HEK293 (cell line): ENCODE data around the gene ATP8B1.

Source experiments
- TCF7L2 ChIP-seq: IDR thresholded peaks from 2 replicates; pipeline ENCODE4 v1.6.1; 2011; ENCODE audit warnings: low read depth, mild to moderate bottlenecking, inconsistent platforms, low read length, moderate library complexity, borderline replicate concordance
- ZBTB1 ChIP-seq: fragments of 450-650 bp; formaldehyde crosslinking; IDR thresholded peaks from 2 replicates; pipeline ENCODE4 v1.5.1; 2016; ENCODE audit warnings: missing biosample characterization, missing genetic modification characterization
- ZEB2 ChIP-seq: fragments of 450-650 bp; formaldehyde crosslinking; IDR thresholded peaks from 2 replicates; pipeline ENCODE4 v1.5.1; 2016; ENCODE audit warnings: missing biosample characterization, missing genetic modification characterization
- ZNF133 ChIP-seq: fragments of 450-650 bp; formaldehyde crosslinking; IDR thresholded peaks from 2 replicates; pipeline ENCODE4 v1.5.1; 2016; ENCODE audit warnings: missing biosample characterization, missing genetic modification characterization
- ZNF354C ChIP-seq: fragments of 450-650 bp; formaldehyde crosslinking; IDR thresholded peaks from 2 replicates; pipeline ENCODE4 v1.5.1; 2016; ENCODE audit warnings: missing biosample characterization, missing genetic modification characterization, low read depth, borderline replicate concordance
- ZNF501 ChIP-seq: fragments of 450-650 bp; formaldehyde crosslinking; IDR thresholded peaks from 2 replicates; pipeline ENCODE4 v1.5.1; 2016; ENCODE audit warnings: missing biosample characterization, missing genetic modification characterization
- ZNF560 ChIP-seq: fragments of 450-650 bp; formaldehyde crosslinking; IDR thresholded peaks from 2 replicates; pipeline ENCODE4 v1.5.1; 2017; ENCODE audit warnings: missing biosample characterization, missing genetic modification characterization, borderline replicate concordance
- ZNF624 ChIP-seq: fragments of 450-650 bp; formaldehyde crosslinking; IDR thresholded peaks from 2 replicates; pipeline ENCODE4 v1.5.1; 2017; ENCODE audit warnings: missing biosample characterization, missing genetic modification characterization
- ZNF629 ChIP-seq: fragments of 450-650 bp; formaldehyde crosslinking; IDR thresholded peaks from 2 replicates; pipeline ENCODE4 v1.5.1; 2017; ENCODE audit warnings: missing biosample characterization, missing genetic modification characterization
- ZNF777 ChIP-seq: fragments of 450-650 bp; formaldehyde crosslinking; IDR thresholded peaks from 2 replicates; pipeline ENCODE4 v1.5.1; 2017; ENCODE audit warnings: missing biosample characterization, missing genetic modification characterization, borderline replicate concordance
- TF ChIP-seq, protein P1 (sequence below): fragments of 450-650 bp; formaldehyde crosslinking; IDR thresholded peaks from 2 replicates; pipeline ENCODE4 v1.5.1; 2016; ENCODE audit warnings: missing biosample characterization, missing genetic modification characterization
- TF ChIP-seq, protein P2 (sequence below): fragments of 450-650 bp; formaldehyde crosslinking; IDR thresholded peaks from 2 replicates; pipeline ENCODE4 v1.5.1; 2016; ENCODE audit warnings: missing biosample characterization, missing genetic modification characterization
- TF ChIP-seq, protein P3 (sequence below): fragments of 450-650 bp; formaldehyde crosslinking; IDR thresholded peaks from 2 replicates; pipeline ENCODE4 v1.5.1; 2016; ENCODE audit warnings: missing biosample characterization, missing genetic modification characterization, low read depth
- TF ChIP-seq, protein P4 (sequence below): fragments of 450-650 bp; formaldehyde crosslinking; IDR thresholded peaks from 2 replicates; pipeline ENCODE4 v1.5.1; 2016; ENCODE audit warnings: missing biosample characterization, missing genetic modification characterization

DNA sequence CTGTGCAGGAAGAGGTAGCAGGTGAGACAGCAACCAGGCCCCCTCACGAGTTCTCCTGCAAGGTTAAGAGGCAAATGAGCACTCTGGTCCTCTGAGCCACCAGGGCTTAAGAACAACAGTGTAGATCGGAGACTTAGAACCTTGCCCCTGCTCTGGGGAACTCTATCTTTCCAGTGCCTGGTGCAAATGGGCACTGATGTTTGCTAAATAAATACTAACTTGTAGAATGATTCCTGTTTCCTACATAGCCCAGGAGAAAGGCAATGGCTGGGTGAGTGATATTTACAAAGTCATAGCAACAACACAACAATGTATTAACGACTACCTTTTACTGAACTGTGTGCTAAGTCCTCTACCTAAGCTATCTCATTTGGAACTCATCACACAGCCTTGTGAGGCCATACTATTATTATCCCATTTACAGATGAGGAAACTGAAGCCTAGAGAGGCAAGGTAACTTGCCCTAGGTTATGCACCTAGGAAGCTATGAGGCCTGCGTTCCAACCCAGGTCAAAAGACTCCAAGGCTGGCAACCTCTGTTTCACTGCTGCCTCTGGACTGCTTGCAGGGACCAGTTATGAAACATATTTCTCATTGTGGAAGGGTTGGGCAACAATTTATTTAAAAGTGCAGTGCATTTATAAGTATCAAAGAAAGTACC, 4.3 kb downstream of the ATP8B1 start:
- no peak for TF ChIP-seq ZBTB1
- TF ChIP-seq ZNF560 = no peak
- TF ChIP-seq, protein P1, sequence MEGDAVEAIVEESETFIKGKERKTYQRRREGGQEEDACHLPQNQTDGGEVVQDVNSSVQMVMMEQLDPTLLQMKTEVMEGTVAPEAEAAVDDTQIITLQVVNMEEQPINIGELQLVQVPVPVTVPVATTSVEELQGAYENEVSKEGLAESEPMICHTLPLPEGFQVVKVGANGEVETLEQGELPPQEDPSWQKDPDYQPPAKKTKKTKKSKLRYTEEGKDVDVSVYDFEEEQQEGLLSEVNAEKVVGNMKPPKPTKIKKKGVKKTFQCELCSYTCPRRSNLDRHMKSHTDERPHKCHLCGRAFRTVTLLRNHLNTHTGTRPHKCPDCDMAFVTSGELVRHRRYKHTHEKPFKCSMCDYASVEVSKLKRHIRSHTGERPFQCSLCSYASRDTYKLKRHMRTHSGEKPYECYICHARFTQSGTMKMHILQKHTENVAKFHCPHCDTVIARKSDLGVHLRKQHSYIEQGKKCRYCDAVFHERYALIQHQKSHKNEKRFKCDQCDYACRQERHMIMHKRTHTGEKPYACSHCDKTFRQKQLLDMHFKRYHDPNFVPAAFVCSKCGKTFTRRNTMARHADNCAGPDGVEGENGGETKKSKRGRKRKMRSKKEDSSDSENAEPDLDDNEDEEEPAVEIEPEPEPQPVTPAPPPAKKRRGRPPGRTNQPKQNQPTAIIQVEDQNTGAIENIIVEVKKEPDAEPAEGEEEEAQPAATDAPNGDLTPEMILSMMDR (tag by site-specific recombination) = no peak
- no peak for TF ChIP-seq ZNF629 (tag by site-specific recombination)
- TF ChIP-seq, protein P2, sequence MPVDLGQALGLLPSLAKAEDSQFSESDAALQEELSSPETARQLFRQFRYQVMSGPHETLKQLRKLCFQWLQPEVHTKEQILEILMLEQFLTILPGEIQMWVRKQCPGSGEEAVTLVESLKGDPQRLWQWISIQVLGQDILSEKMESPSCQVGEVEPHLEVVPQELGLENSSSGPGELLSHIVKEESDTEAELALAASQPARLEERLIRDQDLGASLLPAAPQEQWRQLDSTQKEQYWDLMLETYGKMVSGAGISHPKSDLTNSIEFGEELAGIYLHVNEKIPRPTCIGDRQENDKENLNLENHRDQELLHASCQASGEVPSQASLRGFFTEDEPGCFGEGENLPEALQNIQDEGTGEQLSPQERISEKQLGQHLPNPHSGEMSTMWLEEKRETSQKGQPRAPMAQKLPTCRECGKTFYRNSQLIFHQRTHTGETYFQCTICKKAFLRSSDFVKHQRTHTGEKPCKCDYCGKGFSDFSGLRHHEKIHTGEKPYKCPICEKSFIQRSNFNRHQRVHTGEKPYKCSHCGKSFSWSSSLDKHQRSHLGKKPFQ (tag by site-specific recombination) = no peak
- TF ChIP-seq, protein P3, sequence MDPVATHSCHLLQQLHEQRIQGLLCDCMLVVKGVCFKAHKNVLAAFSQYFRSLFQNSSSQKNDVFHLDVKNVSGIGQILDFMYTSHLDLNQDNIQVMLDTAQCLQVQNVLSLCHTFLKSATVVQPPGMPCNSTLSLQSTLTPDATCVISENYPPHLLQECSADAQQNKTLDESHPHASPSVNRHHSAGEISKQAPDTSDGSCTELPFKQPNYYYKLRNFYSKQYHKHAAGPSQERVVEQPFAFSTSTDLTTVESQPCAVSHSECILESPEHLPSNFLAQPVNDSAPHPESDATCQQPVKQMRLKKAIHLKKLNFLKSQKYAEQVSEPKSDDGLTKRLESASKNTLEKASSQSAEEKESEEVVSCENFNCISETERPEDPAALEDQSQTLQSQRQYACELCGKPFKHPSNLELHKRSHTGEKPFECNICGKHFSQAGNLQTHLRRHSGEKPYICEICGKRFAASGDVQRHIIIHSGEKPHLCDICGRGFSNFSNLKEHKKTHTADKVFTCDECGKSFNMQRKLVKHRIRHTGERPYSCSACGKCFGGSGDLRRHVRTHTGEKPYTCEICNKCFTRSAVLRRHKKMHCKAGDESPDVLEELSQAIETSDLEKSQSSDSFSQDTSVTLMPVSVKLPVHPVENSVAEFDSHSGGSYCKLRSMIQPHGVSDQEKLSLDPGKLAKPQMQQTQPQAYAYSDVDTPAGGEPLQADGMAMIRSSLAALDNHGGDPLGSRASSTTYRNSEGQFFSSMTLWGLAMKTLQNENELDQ = no peak
- TF ChIP-seq ZNF354C (tag by site-specific recombination) = no peak
- TF ChIP-seq ZNF501 = no peak
- TF ChIP-seq ZNF133 (tag by site-specific recombination) = no peak
- TF ChIP-seq, protein P4, sequence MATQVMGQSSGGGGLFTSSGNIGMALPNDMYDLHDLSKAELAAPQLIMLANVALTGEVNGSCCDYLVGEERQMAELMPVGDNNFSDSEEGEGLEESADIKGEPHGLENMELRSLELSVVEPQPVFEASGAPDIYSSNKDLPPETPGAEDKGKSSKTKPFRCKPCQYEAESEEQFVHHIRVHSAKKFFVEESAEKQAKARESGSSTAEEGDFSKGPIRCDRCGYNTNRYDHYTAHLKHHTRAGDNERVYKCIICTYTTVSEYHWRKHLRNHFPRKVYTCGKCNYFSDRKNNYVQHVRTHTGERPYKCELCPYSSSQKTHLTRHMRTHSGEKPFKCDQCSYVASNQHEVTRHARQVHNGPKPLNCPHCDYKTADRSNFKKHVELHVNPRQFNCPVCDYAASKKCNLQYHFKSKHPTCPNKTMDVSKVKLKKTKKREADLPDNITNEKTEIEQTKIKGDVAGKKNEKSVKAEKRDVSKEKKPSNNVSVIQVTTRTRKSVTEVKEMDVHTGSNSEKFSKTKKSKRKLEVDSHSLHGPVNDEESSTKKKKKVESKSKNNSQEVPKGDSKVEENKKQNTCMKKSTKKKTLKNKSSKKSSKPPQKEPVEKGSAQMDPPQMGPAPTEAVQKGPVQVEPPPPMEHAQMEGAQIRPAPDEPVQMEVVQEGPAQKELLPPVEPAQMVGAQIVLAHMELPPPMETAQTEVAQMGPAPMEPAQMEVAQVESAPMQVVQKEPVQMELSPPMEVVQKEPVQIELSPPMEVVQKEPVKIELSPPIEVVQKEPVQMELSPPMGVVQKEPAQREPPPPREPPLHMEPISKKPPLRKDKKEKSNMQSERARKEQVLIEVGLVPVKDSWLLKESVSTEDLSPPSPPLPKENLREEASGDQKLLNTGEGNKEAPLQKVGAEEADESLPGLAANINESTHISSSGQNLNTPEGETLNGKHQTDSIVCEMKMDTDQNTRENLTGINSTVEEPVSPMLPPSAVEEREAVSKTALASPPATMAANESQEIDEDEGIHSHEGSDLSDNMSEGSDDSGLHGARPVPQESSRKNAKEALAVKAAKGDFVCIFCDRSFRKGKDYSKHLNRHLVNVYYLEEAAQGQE = no peak
- TF ChIP-seq ZNF624 (tag by site-specific recombination) = no peak
- no peak for TF ChIP-seq ZNF777 (tag by site-specific recombination)
- TF ChIP-seq TCF7L2 = no peak
- TF ChIP-seq ZEB2 = no peak
